BLaER1 treated with 17β-estradiol and CSF1 and Interleukin-3, amounts not matched to agents 10 nM and 100 nM (cell line): ENCODE measurements around the gene DUSP7.
"Not testable (repeated sequence)": the region's sequence is repeated elsewhere in the genome, so short reads cannot be mapped to it uniquely, and the experiment has no call there.

Experiments
- H3K27ac ChIP-seq, 11 experiments: shearing (Covaris generic); formaldehyde crosslinking; 2 replicates each; pipeline ENCODE4 v1.8.1; 2022
- H3K27me3 ChIP-seq, 11 experiments: shearing (Covaris generic); formaldehyde crosslinking; 2 replicates each; pipeline ENCODE4 v1.8.1; 2022
- H3K36me3 ChIP-seq, 11 experiments: shearing (Covaris generic); formaldehyde crosslinking; 2 replicates each; pipeline ENCODE4 v1.8.1; 2022
- H3K4me1 ChIP-seq, 10 experiments: shearing (Covaris generic); formaldehyde crosslinking; 2 replicates each; pipeline ENCODE4 v1.8.1; 2022
- H3K4me2 ChIP-seq, 11 experiments: shearing (Covaris generic); formaldehyde crosslinking; 2 replicates each; pipeline ENCODE4 v1.8.1; 2022
- H3K4me3 ChIP-seq, 10 experiments: shearing (Covaris generic); formaldehyde crosslinking; 2 replicates each; pipeline ENCODE4 v1.8.1; 2022
- H3K9ac ChIP-seq, 11 experiments: shearing (Covaris generic); formaldehyde crosslinking; 2 replicates each; pipeline ENCODE4 v1.8.1; 2022
- H3K9me3 ChIP-seq, 11 experiments: shearing (Covaris generic); formaldehyde crosslinking; replicated peaks in 1 of 11; 2 replicates each; pipeline ENCODE4 v1.8.1; 2022
- H4K20me1 ChIP-seq, 11 experiments: shearing (Covaris generic); formaldehyde crosslinking; 2 replicates each; pipeline ENCODE4 v1.8.1; 2022
- Cebpa-rat ChIP-seq, 11 experiments: shearing (Covaris generic); IDR thresholded peaks; 2 replicates each; pipeline ENCODE4 v1.8.1; 2022

Gene DUSP7

GRCh38 chr3:52044869-52045619, 11.3 kb downstream of the DUSP7 start:
- peak overlapping the region in 10 of 11 experiments; percentile 20 to 54 (median 36); a peak in 18 of 22 replicates for H3K4me2 ChIP-seq
- TF ChIP-seq Cebpa-rat (IDR thresholded peaks at IDR 0.05): no peak
- peaks cover 16 to 30% (median 23%) of the 10 kb centered on the region in 11 experiments for H3K36me3 ChIP-seq
- peak overlapping the region in 3 of 11 experiments; percentile 12 to 44 (median 32); a peak in 3 of 22 replicates for H3K9ac ChIP-seq
- H3K4me1 ChIP-seq: peaks cover 27 to 75% (median 69%) of the 10 kb centered on the region in 10 experiments
- H3K4me3 ChIP-seq: no peak overlapping the region
- peaks cover 0 to 28% (median 10%) of the 10 kb centered on the region in 11 experiments; a peak in 12 of 22 replicates for H4K20me1 ChIP-seq
- H3K9me3 ChIP-seq: no peaks in the 10 kb centered on the region
- peak overlapping the region in 2 of 11 experiments; percentile 13 to 31; a peak in 3 of 22 replicates for H3K27ac ChIP-seq
- no peaks in the 10 kb centered on the region for H3K27me3 ChIP-seq

- H3K9ac ChIP-seq: no peak overlapping the region
- H4K20me1 ChIP-seq: peaks cover 0 to 16% (median 2%) of the 10 kb centered on the region in 11 experiments; a peak in 5 of 22 replicates
- no peak for TF ChIP-seq Cebpa-rat (IDR thresholded peaks at IDR 0.05)
- H3K4me2 ChIP-seq: peak overlapping the region in 1 of 11 experiments; percentile 5; a peak in 1 of 22 replicates
- H3K36me3 ChIP-seq: peaks cover 3 to 17% (median 12%) of the 10 kb centered on the region in 11 experiments; a peak in 18 of 22 replicates
- H3K4me1 ChIP-seq: peaks cover 17 to 65% (median 58%) of the 10 kb centered on the region in 10 experiments; a peak in 19 of 20 replicates
- H3K4me3 ChIP-seq: no peak overlapping the region
- H3K27me3 ChIP-seq: no peaks in the 10 kb centered on the region
- H3K9me3 ChIP-seq: no peaks in the 10 kb centered on the region
- no peak overlapping the region for H3K27ac ChIP-seq
These were observed 12.6 kb downstream of the DUSP7 start for GRCh38 chr3:52043750-52044149.

GRCh38 chr3:52043039-52043438, 13.3 kb downstream of the DUSP7 start:
- H3K9ac ChIP-seq, H3K36me3 ChIP-seq, H4K20me1 ChIP-seq, H3K4me3 ChIP-seq, H3K9me3 ChIP-seq, H3K27ac ChIP-seq, H3K27me3 ChIP-seq: not testable (repeated sequence)
- Histone ChIP-seq H3K4me1 (peaks cover 17 to 64% (median 56%) of the 10 kb centered on the region in 10 experiments; a peak in 19 of 20 replicates), H3K4me2 (peak overlapping the region in 1 of 11 experiments; percentile 5; a peak in 1 of 22 replicates)

- H3K9me3 ChIP-seq: no peaks in the 10 kb centered on the region
- H3K9ac ChIP-seq: 0 out of 22 replicates have a peak overlapping the region, but pooled peaks of 1 of the 11 experiments have one; percentile 2
- H3K4me3 ChIP-seq: no peak overlapping the region
- H3K36me3 ChIP-seq: no peaks in the 10 kb centered on the region
- no peaks in the 10 kb centered on the region; a peak in 1 of 22 replicates for H4K20me1 ChIP-seq
- no peak for TF ChIP-seq Cebpa-rat (IDR thresholded peaks at IDR 0.05)
- H3K27me3 ChIP-seq: no peaks in the 10 kb centered on the region
- H3K4me2 ChIP-seq: peak overlapping the region in 6 of 11 experiments; percentile 28 to 47 (median 38); a peak in 9 of 22 replicates
- peaks cover 5 to 64% (median 55%) of the 10 kb centered on the region in 10 experiments; a peak in 19 of 20 replicates for H3K4me1 ChIP-seq
- H3K27ac ChIP-seq: no peak overlapping the region
These were observed 15.1 kb downstream of the DUSP7 start for GRCh38 chr3:52041118-52041731.

- no peak overlapping the region for H3K4me3 ChIP-seq
- H3K9ac ChIP-seq: 0 out of 22 replicates have a peak overlapping the region, but pooled peaks of 1 of the 11 experiments have one; percentile 2
- H3K27me3 ChIP-seq: no peaks in the 10 kb centered on the region
- H4K20me1 ChIP-seq: no peaks in the 10 kb centered on the region
- H3K4me1 ChIP-seq: peaks cover 0 to 64% (median 55%) of the 10 kb centered on the region in 10 experiments; a peak in 17 of 20 replicates
- no peaks in the 10 kb centered on the region for H3K9me3 ChIP-seq
- no peak for TF ChIP-seq Cebpa-rat (IDR thresholded peaks at IDR 0.05)
- H3K36me3 ChIP-seq: no peaks in the 10 kb centered on the region
- no peak overlapping the region for H3K4me2 ChIP-seq
- H3K27ac ChIP-seq: no peak overlapping the region
These were observed 15.8 kb downstream of the DUSP7 start for GRCh38 chr3:52040600-52040999.

- Histone ChIP-seq H3K4me2 (no peak overlapping the region), H3K27me3 (no peaks in the 10 kb centered on the region), H3K4me1 (peaks cover 0 to 60% (median 49%) of the 10 kb centered on the region in 10 experiments; a peak in 17 of 20 replicates), H3K27ac (no peak overlapping the region), H3K9me3 (no peaks in the 10 kb centered on the region), H4K20me1 (no peaks in the 10 kb centered on the region), H3K4me3 (no peak overlapping the region), H3K36me3 (no peaks in the 10 kb centered on the region), H3K9ac (no peak overlapping the region)
- no peak for TF ChIP-seq Cebpa-rat (IDR thresholded peaks at IDR 0.05)
These were observed 16.5 kb downstream of the DUSP7 start for GRCh38 chr3:52039846-52040245.

- H3K4me1 ChIP-seq: peaks cover 0 to 56% (median 45%) of the 10 kb centered on the region in 10 experiments; a peak in 15 of 20 replicates
- no peaks in the 10 kb centered on the region for H3K9me3 ChIP-seq
- no peak overlapping the region for H3K27ac ChIP-seq
- H3K36me3 ChIP-seq: no peaks in the 10 kb centered on the region
- no peaks in the 10 kb centered on the region for H4K20me1 ChIP-seq
- H3K9ac ChIP-seq: no peak overlapping the region
- no peaks in the 10 kb centered on the region for H3K27me3 ChIP-seq
- no peak for TF ChIP-seq Cebpa-rat (IDR thresholded peaks at IDR 0.05)
- no peak overlapping the region for H3K4me3 ChIP-seq
- no peak overlapping the region for H3K4me2 ChIP-seq
These were observed 16.9 kb downstream of the DUSP7 start for GRCh38 chr3:52039426-52039825.

GRCh38 chr3:52038227-52038626, 18.1 kb downstream of the DUSP7 start:
- Histone ChIP-seq H4K20me1 (no peaks in the 10 kb centered on the region), H3K9me3 (no peaks in the 10 kb centered on the region), H3K9ac (peak overlapping the region in 3 of 11 experiments; percentile 14 to 44 (median 38); a peak in 2 of 22 replicates), H3K4me2 (peak overlapping the region in 2 of 11 experiments; percentile 65 to 66; a peak in 1 of 22 replicates), H3K27ac (no peak overlapping the region), H3K27me3 (no peaks in the 10 kb centered on the region), H3K36me3 (no peaks in the 10 kb centered on the region), H3K4me3 (no peak overlapping the region), H3K4me1 (peaks cover 0 to 48% (median 37%) of the 10 kb centered on the region in 10 experiments; a peak in 15 of 20 replicates)
- TF ChIP-seq Cebpa-rat (IDR thresholded peaks at IDR 0.05): no peak

- Histone ChIP-seq H3K4me2 (peak overlapping the region in 6 of 11 experiments; percentile 9 to 66 (median 64); a peak in 9 of 22 replicates), H3K9me3 (no peaks in the 10 kb centered on the region), H3K9ac (peak overlapping the region in 4 of 11 experiments; percentile 3 to 38 (median 17); a peak in 1 of 22 replicates), H3K36me3 (no peaks in the 10 kb centered on the region), H3K27me3 (no peaks in the 10 kb centered on the region), H3K4me1 (peaks cover 0 to 48% (median 36%) of the 10 kb centered on the region in 10 experiments; a peak in 15 of 20 replicates), H3K27ac (no peak overlapping the region), H4K20me1 (no peaks in the 10 kb centered on the region), H3K4me3 (no peak overlapping the region)
- 0 out of 22 replicates have a peak, but pooled peaks of 1 of the 11 experiments have one; percentile 21 for TF ChIP-seq Cebpa-rat (IDR thresholded peaks at IDR 0.05)
These were observed 19.1 kb downstream of the DUSP7 start for GRCh38 chr3:52037291-52037690.
